Mesangial cell (primary cell): Measurements from ENCODE around the gene PTGES. TPM values are rescaled to one million over a fixed set of nuclear protein-coding genes. Genes with fewer than 3 reads are reported as not detected.

Experiments
- total RNA-seq: library from RNA; depleted of rRNA; stranded (reverse); fragments of >200 nt; gene quantifications from 2 replicates; pipeline ENCODE4 v1.2.3, GENCODE V29; 2015

PTGES gene, protein sequence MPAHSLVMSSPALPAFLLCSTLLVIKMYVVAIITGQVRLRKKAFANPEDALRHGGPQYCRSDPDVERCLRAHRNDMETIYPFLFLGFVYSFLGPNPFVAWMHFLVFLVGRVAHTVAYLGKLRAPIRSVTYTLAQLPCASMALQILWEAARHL
- 5.1 and 52.4 TPM in 2 replicates for total RNA-seq

DNA sequence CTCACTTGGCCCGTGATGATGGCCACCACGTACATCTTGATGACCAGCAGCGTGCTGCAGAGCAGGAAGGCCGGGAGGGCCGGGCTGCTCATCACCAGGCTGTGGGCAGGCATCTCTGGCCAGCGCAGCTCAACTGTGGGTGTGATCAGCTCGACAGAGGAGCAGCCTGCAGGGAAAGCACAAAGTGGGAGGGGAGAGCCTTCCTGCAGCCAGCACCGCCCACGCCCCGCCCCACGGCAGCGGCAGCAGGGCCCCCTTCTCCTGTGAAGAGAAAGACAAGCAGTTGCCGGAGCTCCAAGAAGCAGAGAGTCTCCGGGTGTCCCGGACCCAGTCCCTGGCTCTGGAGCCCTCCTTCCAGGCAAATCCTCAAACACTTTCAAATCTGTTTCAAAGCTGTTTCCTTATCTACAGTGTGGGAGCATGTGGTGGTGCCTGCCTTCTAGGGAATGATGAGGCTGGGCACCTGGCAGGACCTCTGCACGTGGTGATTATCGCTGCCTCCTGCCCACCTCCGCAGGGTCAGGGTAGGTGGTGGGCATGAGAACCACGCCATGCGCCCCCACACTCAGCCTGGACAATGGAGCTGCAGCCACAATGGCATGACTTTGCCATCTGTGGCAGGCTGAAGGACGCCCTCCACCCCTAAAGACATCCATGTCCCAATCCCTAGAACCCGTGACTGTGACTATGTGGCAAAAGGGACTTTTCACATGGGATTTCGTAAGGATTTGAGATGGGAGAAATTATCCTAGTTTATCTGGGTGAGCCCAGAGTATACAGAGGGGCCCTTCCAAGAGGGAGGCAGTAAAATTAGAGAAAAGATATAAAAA lies at the start of gene PTGES:
Gene PTGES (minus strand): TSS at position 143 of the 830 bp plus-strand sequence. CDS start 30 bp downstream, at position 113.

Other genes with a start within 250 kb of the PTGES start
- gene C9orf50, start 131.9 kb downstream of the PTGES start, total RNA-seq: 0.16 and 0.25 TPM in 2 replicates
- 41.3 and 79.5 TPM in 2 replicates for gene NTMT1, start 126.9 kb downstream of the PTGES start, total RNA-seq
- gene ASB6, start 110.9 kb downstream of the PTGES start, total RNA-seq: 21.2 and 23.5 TPM in 2 replicates
- 1.6 and 2.7 TPM in 2 replicates for gene PRRX2, start 87.4 kb downstream of the PTGES start, total RNA-seq
- 27.4 and 28.2 TPM in 2 replicates for gene TOR1B, start 50.1 kb upstream of the PTGES start, total RNA-seq
- 62.6 and 67.8 TPM in 2 replicates for gene TOR1A, start 71.1 kb upstream of the PTGES start, total RNA-seq
- gene C9orf78, start 82.2 kb upstream of the PTGES start, total RNA-seq: 17.0 and 24.0 TPM in 2 replicates
- 7.5 and 16.7 TPM in 2 replicates for gene USP20, start 82.4 kb upstream of the PTGES start, total RNA-seq